C4-2B (cell line): ENCODE data around the gene SMIM5.

Source experiments
- H3K27ac ChIP-seq: fragments of 450-650 bp; 2 replicates; pipeline ENCODE4 v1.5.1; 2017
- ZFX ChIP-seq: fragments of 450-650 bp; IDR thresholded peaks from 2 replicates; pipeline ENCODE4 v1.6.1; 2017
- TF ChIP-seq, protein P1 (sequence below): fragments of 450-650 bp; conservative IDR thresholded peaks from 2 replicates; pipeline ENCODE4 v1.5.1; 2017; ENCODE audit warnings: mild to moderate bottlenecking

The SMIM5 gene

DNA sequence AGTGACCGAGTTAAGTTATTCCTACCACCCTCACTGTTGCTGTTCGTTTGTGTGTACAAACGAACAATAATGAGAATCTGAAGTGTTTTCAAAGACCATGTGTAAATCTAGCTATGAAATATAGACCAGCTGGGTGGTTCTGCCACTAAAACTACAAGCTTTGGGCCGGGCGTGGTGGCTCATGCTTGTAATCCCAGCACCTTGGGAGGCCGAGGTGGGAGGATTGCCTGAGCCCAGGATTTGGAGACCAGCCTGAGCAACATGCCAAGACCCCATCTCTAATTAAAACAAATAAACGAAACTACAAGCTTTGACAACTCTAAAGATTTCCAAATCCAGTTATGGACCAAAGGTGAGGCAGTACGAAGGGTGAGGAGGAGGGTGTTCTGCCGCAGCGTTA is 32.7 kb downstream of the SMIM5 start:
- TF ChIP-seq, protein P1, sequence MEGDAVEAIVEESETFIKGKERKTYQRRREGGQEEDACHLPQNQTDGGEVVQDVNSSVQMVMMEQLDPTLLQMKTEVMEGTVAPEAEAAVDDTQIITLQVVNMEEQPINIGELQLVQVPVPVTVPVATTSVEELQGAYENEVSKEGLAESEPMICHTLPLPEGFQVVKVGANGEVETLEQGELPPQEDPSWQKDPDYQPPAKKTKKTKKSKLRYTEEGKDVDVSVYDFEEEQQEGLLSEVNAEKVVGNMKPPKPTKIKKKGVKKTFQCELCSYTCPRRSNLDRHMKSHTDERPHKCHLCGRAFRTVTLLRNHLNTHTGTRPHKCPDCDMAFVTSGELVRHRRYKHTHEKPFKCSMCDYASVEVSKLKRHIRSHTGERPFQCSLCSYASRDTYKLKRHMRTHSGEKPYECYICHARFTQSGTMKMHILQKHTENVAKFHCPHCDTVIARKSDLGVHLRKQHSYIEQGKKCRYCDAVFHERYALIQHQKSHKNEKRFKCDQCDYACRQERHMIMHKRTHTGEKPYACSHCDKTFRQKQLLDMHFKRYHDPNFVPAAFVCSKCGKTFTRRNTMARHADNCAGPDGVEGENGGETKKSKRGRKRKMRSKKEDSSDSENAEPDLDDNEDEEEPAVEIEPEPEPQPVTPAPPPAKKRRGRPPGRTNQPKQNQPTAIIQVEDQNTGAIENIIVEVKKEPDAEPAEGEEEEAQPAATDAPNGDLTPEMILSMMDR, result no peak
- no peak for TF ChIP-seq ZFX
- peak overlapping the region; percentile 82; the same call in 1 of the 2 replicates for H3K27ac ChIP-seq

DNA sequence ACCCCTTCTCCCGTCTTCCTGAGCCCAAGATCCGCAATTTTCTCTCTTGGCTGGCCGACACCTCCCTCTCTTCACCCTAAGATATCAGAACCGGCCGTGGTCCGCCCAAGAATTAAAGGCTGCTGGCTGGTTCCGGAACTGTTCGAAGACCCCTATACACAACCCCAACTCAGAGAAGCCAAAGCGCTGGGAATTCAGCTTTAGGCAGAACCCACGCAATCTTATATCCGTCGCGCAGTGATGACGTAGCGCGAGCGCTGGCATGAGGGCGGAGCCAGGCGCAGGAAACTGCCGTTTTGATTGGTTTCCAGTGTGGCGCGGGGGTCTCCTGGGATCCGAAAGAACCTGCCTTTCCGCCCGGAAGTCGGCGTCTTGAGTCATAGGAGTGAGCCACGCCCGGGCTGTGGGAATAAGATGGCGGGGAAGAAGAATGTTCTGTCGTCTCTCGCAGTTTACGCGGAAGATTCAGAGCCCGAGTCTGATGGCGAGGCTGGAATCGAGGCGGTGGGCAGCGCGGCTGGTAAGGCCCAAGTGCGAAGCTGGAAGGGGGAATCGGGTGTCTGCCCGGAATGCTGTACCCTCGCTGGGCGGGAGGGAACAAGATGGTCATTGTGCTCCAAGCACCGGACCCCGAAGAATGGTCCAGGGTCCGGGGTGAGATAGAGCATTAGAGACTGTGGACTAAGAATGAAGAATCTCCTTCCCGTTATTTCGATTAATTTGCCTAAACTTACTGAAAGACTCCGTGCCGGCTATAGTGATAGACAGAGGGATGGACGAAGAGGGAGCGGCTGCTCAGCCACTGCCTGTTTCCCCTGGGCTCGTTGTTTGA is 33.9 kb downstream of the SMIM5 start, which contains the start of the genes RECQL5 and SAP30BP:
Gene RECQL5 (minus strand): TSS at position 196 of the 832 bp plus-strand sequence. CDS start 597 bp downstream, outside the sequence.
Gene SAP30BP (plus strand): TSS at position 380 of the 832 bp plus-strand sequence. CDS start 35 bp downstream, at position 415.
- peak within 1 kb of the TSS; percentile 82 for H3K27ac ChIP-seq
- TF ChIP-seq ZFX, result no peak
- TF ChIP-seq, protein P1, result no peak

DNA sequence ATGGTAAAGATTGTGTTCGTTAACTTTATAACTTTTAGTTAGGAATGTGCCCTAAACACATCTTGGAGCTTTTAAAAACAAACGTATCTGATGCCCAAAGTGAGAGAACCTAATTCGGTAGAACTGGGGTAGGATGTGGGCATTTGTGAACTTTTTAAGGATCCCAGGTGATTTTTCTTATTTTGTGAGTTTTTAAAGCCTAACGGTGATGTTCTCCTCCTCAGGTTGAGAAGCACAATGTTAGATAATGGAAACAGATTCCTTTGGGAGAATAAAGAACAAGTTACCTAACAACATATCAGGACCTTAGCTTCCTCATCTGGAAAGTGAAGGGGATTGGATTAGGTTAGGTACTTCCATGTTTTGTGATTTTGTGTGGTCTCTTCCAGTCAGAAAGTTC is 34.6 kb downstream of the SMIM5 start:
- TF ChIP-seq ZFX, result no peak
- TF ChIP-seq, protein P1, result no peak
- H3K27ac ChIP-seq, result peak overlapping the region; percentile 82

DNA sequence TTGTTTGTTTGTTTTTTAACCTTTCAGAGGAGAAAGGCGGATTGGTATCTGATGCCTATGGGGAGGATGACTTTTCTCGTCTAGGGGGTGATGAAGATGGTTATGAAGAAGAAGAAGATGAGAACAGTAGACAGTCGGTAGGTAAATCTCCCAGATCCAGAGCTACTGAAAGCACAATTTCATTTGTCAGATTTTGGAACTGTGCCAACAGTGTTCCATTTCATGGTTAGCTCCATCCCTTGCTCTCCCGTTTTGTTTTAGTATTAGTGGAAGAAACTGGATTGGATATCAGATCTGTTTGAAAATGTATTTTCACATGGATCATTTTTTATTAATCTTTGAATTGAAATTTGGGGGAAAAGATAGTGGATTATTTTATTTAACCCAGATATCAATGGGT is 35.3 kb downstream of the SMIM5 start:
- TF ChIP-seq, protein P1, result no peak
- no peak for TF ChIP-seq ZFX

DNA sequence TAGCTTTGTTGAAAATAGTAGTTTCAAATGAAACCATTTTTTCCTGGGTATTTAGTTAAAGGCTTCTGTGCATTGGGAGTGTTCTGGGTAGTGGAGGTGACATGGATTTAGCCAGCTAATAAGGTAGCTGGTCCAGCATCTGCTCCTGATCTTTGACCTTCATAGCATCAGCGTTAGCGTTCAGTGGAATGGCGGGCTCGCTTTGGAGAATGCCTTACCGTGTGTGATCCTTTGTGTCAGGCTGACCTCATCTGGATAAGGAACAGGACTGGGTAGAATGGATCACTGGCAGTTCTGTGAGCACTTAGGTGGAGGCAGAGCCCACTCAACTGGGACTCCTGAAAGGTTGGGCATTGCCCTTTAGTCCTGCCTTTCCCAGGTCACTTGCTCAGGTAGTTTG is 37.6 kb downstream of the SMIM5 start:
- no peak overlapping the region for H3K27ac ChIP-seq
- no peak for TF ChIP-seq ZFX
- TF ChIP-seq, protein P1, result no peak

More for the DNA sequence above, 35.3 kb downstream of the SMIM5 start:
- H3K27ac ChIP-seq, result no peak overlapping the region

DNA sequence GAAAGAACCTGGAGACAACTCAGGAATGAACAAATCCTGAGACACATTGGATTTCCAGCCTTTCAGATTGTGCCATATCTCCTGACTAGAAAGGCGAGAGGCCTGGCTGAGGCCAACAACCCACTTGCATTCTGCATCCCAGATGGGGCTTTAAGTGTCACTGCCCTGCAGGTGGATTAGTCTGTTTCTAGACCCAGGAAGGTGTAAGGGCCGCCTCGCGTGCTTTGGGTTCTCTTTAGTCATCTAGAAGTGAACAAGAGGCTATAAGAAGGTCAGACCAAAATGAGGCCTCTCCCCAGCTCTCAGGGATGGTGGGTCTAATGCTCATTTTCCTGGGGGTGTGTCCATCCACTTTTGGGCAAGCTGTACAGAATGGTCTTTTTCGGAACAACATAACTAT is 38.8 kb downstream of the SMIM5 start:
- TF ChIP-seq ZFX, result no peak
- TF ChIP-seq, protein P1, result no peak
- H3K27ac ChIP-seq, result no peak overlapping the region

DNA sequence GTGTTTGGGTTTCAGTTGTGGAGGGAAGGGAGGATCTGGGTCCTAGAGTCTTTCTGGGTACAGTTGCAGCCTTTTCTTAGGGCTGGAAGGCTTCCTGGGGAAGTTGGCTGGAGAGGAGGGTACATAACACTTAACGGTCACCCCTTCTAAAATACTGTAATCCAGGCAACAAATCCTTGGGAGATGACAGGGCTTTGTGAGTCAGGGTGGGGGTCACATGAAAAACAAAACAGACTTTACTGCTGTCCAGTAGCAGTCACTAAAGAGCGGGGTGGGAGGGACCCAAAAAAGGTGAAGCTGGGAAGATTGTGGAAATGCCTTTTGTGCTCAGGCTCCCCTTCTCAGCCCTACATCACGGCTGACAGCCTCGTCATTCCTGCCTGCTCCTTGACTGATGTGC is 40.3 kb downstream of the SMIM5 start:
- H3K27ac ChIP-seq, result no peak overlapping the region
- no peak for TF ChIP-seq ZFX
- TF ChIP-seq, protein P1, result no peak
